Kidney epithelial cell (primary cell): Measurements from ENCODE around the gene CAMK2B. TPM values are rescaled to one million over a fixed set of nuclear protein-coding genes. Genes with fewer than 3 reads are reported as not detected.

Experiments
- DNase-seq: peaks from one replicate; pipeline ENCODE4 v3.0.0-alpha.2; 2010; ENCODE audit warnings: low read depth
- H3K27me3 ChIP-seq: 2 replicates; pipeline ENCODE4 v1.6.0; 2011; ENCODE audit warnings: low read length; ENCODE audit not compliant: control insufficient read depth, insufficient read depth
- H3K36me3 ChIP-seq: 2 replicates; pipeline ENCODE4 v1.5.1; 2011; ENCODE audit warnings: low read length; ENCODE audit not compliant: control insufficient read depth, insufficient read depth
- H3K4me3 ChIP-seq: 2 replicates; pipeline ENCODE4 v1.5.1; 2011; ENCODE audit warnings: low read depth, mild to moderate bottlenecking, control low read depth, low read length
- CTCF ChIP-seq: IDR thresholded peaks from 2 replicates; pipeline ENCODE4 v1.5.1; 2011; ENCODE audit warnings: mild to moderate bottlenecking, moderate library complexity, low read length, control low read depth, inconsistent platforms; ENCODE audit not compliant: insufficient read depth, poor library complexity, severe bottlenecking
- total RNA-seq: library from RNA; depleted of rRNA; stranded (reverse); fragments of >200 nt; gene quantifications from 2 replicates; pipeline ENCODE4 v1.2.3, GENCODE V29; 2015

Gene CAMK2B
- total RNA-seq, 1 donor from 2014 or later, result not detected

- Histone ChIP-seq H3K36me3 (no peaks in the 10 kb centered on the region), H3K4me3 (no peak overlapping the region), H3K27me3 (peaks cover 8% of the 10 kb centered on the region)
- TF ChIP-seq CTCF, result no peak
- no peak for DNase-seq
These were observed 13.6 kb downstream of the CAMK2B start for GRCh38 chr7:44311561-44312495.

- Histone ChIP-seq H3K4me3 (no peak overlapping the region), H3K27me3 (peaks cover 8% of the 10 kb centered on the region), H3K36me3 (no peaks in the 10 kb centered on the region)
- DNase-seq, result no peak
- no peak for TF ChIP-seq CTCF
These were observed 15.1 kb downstream of the CAMK2B start for GRCh38 chr7:44310221-44310848.

GRCh38 chr7:44309271-44310091 is 15.9 kb downstream of the CAMK2B start:
- peak overlapping the region; percentile 24 for H3K4me3 ChIP-seq
- peaks cover 8% of the 10 kb centered on the region for H3K27me3 ChIP-seq
- no peaks in the 10 kb centered on the region for H3K36me3 ChIP-seq
- no peak for TF ChIP-seq CTCF
- DNase-seq, result no peak

DNA sequence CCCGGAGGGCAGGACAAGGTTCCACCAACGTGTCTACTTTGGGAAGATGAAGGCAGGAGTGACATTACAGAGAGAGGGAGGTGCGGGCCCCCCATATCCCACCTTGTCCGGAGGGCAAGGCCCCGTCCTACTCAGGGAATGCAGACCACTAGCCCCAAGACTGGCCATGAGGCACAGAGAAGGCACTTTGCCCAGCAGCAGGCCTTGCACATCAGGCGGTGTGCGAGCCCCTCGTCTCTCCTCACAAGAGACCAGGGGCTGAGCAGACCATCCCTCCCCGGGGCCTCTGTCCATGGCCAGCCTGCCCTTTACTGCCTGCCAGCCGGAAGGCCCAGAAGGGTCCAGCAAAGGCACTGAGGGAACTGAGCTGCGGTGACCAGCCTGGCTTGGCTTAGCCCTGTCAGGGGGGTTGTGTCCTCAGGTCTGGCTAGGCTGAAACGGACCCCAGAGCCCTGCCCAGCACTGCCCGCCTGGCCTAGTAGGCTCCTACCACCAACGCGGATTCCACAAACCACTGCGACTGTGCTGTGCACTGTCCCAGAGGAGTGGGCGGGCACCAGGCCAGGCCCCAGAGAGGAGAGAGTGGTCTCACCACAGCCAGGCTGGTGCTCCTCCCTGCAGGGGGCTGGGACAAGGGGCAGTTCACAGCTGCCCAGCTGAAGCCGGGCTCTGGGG is 16.7 kb downstream of the CAMK2B start:
- no peak for DNase-seq
- no peak overlapping the region for H3K4me3 ChIP-seq
- peaks cover 8% of the 10 kb centered on the region for H3K27me3 ChIP-seq
- no peaks in the 10 kb centered on the region for H3K36me3 ChIP-seq
- no peak for TF ChIP-seq CTCF

DNA sequence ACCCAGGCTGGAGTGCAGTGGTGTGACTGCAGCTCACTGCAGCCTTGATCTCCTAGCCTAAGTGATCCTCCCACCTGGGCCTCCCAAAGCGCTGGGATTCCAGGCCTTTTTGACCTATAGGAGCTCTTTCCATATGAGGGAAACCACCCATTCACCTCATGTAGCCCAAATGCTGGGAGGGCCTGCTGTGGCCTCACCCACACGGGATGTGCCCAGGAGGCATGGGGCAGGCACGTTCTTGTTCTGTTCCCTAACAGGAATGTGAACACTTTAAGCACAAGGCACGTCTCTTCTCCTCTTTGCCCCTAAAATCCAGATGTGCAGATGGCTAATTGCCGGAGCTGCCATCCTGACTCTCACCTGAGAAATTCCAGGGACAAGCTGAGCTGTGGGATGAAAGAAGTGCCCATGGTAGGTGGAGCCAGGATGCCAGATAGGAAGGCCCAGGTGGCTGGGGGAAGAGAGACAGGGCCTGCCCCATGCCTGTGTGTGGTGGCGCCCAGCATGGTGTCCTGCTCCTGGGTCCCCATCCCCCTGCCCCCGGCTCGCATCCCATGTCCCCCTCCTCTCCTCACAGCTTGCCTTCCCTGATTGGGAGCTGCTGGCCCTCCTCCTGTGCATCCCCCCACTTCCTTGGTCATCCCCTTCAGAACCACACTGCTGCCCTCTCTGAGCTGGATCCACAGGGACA is 17.3 kb downstream of the CAMK2B start:
- DNase-seq, result no peak
- H3K27me3 ChIP-seq, result peaks cover 8% of the 10 kb centered on the region
- TF ChIP-seq CTCF, result no peak
- no peak overlapping the region for H3K4me3 ChIP-seq
- no peaks in the 10 kb centered on the region for H3K36me3 ChIP-seq
